H1 (cell line): Measurements from ENCODE around the gene PDE8B. TPM values are rescaled to one million over a fixed set of nuclear protein-coding genes. Genes with fewer than 3 reads are reported as not detected.

Source experiments
- CTCF ChIA-PET: fragments of 300-600 bp; sonication (Branson Sonifier 250); formaldehyde crosslinking; loops from one replicate; lab custom pipeline; 2021; ENCODE audit not compliant: partially characterized antibody; lab: Charles Lee
- POLR2A ChIA-PET: fragments of 300-600 bp; sonication (Branson Sonifier 250); formaldehyde crosslinking; loops from one replicate; lab custom pipeline; 2021; ENCODE audit warnings: inconsistent platforms; ENCODE audit not compliant: partially characterized antibody; lab: Charles Lee
- DNase-seq, 2 experiments: peaks; one replicate each; pipeline versions ENCODE4 v3.0.0 to v3.0.0-alpha.2; 2010 to 2022; ENCODE audit warnings: low spot score in 2 of 2, low read depth in 1 of 2, mixed read lengths in 1 of 2
- FAIRE-seq: peaks from 2 replicates; lab custom pipeline; 2011; peaks lifted over from hg19 to GRCh38; lab: Jason Lieb, UNC
- H2AFZ ChIP-seq: 2 replicates; pipeline ENCODE4 v1.8.1; 2012; ENCODE audit warnings: low read length, inconsistent platforms
- H2AK5ac ChIP-seq: 2 replicates; pipeline ENCODE4 v1.6.1; 2013; ENCODE audit warnings: low read depth, low read length
- H2BK120ac ChIP-seq: replicated peaks from 2 replicates; pipeline ENCODE3; 2013; ENCODE audit warnings: low read depth, low read length, inconsistent platforms
- H2BK12ac ChIP-seq: 2 replicates; pipeline ENCODE4 v1.6.1; 2013; ENCODE audit warnings: low read depth, low read length
- H2BK15ac ChIP-seq: 2 replicates; pipeline ENCODE4 v1.6.1; 2013; ENCODE audit warnings: low read length
- H2BK20ac ChIP-seq: 2 replicates; pipeline ENCODE4 v1.6.1; 2013; ENCODE audit warnings: low read length
- H2BK5ac ChIP-seq: 2 replicates; pipeline ENCODE4 v1.6.1; 2013; ENCODE audit warnings: low read depth, low read length
- H3K14ac ChIP-seq: 2 replicates; pipeline ENCODE4 v1.6.1; 2013; ENCODE audit warnings: inconsistent platforms; ENCODE audit not compliant: insufficient read length
- H3K18ac ChIP-seq: 2 replicates; pipeline ENCODE4 v1.6.1; 2013; ENCODE audit warnings: low read length; ENCODE audit errors: extremely low read depth
- H3K23ac ChIP-seq: 2 replicates; pipeline ENCODE4 v1.6.1; 2013; ENCODE audit warnings: inconsistent platforms; ENCODE audit not compliant: insufficient read length
- H3K23me2 ChIP-seq: 2 replicates; pipeline ENCODE4 v1.6.1; 2013; ENCODE audit warnings: low read depth, low read length
- H3K27ac ChIP-seq: 2 replicates; pipeline ENCODE4 v1.6.1; 2011; ENCODE audit warnings: low read depth, low read length, inconsistent platforms
- H3K27me3 ChIP-seq, 4 experiments: replicated peaks in 1 of 4; 1 replicate in 1 of 4; 2 replicates in 3 of 4; pipeline versions ENCODE4 v1.6.1 to v1.8.1; 2011 to 2013; ENCODE audit warnings: low read length in 3 of 4, mild to moderate bottlenecking in 3 of 4, inconsistent platforms in 2 of 4, mixed read lengths in 2 of 4, moderate library complexity in 1 of 4; ENCODE audit not compliant: control insufficient read depth in 3 of 4, insufficient read depth in 3 of 4; ENCODE audit errors: extremely low read depth in 1 of 4
- H3K36me3 ChIP-seq, 4 experiments: 2 replicates each; pipeline versions ENCODE4 v1.6.1 to v1.8.1; 2011 to 2013; ENCODE audit warnings: mild to moderate bottlenecking in 4 of 4, low read length in 3 of 4, moderate library complexity in 2 of 4, control low read depth in 1 of 4, inconsistent platforms in 1 of 4; ENCODE audit not compliant: insufficient read depth in 4 of 4, control insufficient read depth in 2 of 4
- H3K4ac ChIP-seq: replicated peaks from 2 replicates; pipeline ENCODE3; 2013; ENCODE audit warnings: low read length, low read depth, mixed read lengths, inconsistent platforms; ENCODE audit not compliant: insufficient read length
- H3K4me1 ChIP-seq, 4 experiments: replicated peaks in 1 of 4; 1 replicate in 1 of 4; 2 replicates in 3 of 4; pipeline versions ENCODE4 v1.6.1 to v1.8.1; 2011 to 2013; ENCODE audit warnings: low read length in 3 of 4, inconsistent platforms in 2 of 4, mixed read lengths in 1 of 4; ENCODE audit not compliant: insufficient read depth in 4 of 4, control insufficient read depth in 3 of 4
- H3K4me2 ChIP-seq, 2 experiments: 2 replicates each; pipeline versions ENCODE4 v1.6.1 to v1.8.1; 2011 to 2013; ENCODE audit warnings: low read depth in 2 of 2, low read length in 2 of 2, control low read depth in 1 of 2, inconsistent platforms in 1 of 2, mild to moderate bottlenecking in 1 of 2; ENCODE audit not compliant: insufficient read depth in 1 of 2
- H3K4me3 ChIP-seq, 4 experiments: fragments of 200-600, 300-600 bp in 1 of 4; sonication (generic), shearing (Covaris generic), sonication (Bioruptor Twin) in 1 of 4; 2 replicates each; pipeline versions ENCODE4 v1.5.1 to v1.8.1; 2011 to 2016; ENCODE audit warnings: low read length in 4 of 4, low read depth in 3 of 4, control low read depth in 2 of 4, inconsistent platforms in 2 of 4, mild to moderate bottlenecking in 2 of 4, mixed read lengths in 1 of 4, moderate library complexity in 1 of 4; ENCODE audit not compliant: insufficient read depth in 2 of 4; ENCODE audit errors: extremely low read depth in 1 of 4
- H3K56ac ChIP-seq: replicated peaks from 2 replicates; pipeline ENCODE3; 2013; ENCODE audit warnings: low read depth, mild to moderate bottlenecking, mixed read lengths, low read length, inconsistent platforms; ENCODE audit not compliant: insufficient read length
- H3K79me1 ChIP-seq: 2 replicates; pipeline ENCODE4 v1.6.1; 2013; ENCODE audit warnings: low read depth, low read length, control low read depth
- H3K79me2 ChIP-seq, 2 experiments: 2 replicates each; pipeline versions ENCODE4 v1.6.1 to v1.8.1; 2012 to 2013; ENCODE audit warnings: low read length in 2 of 2, mild to moderate bottlenecking in 2 of 2, inconsistent platforms in 1 of 2; ENCODE audit not compliant: insufficient read depth in 2 of 2, control insufficient read depth in 1 of 2
- H3K9ac ChIP-seq, 4 experiments: replicated peaks in 1 of 4; 1 replicate in 1 of 4; 2 replicates in 3 of 4; pipeline versions ENCODE4 v1.6.1 to v1.8.1; 2011 to 2013; ENCODE audit warnings: low read depth in 3 of 4, low read length in 3 of 4, control low read depth in 2 of 4, mild to moderate bottlenecking in 2 of 4, moderate library complexity in 2 of 4, inconsistent platforms in 1 of 4; ENCODE audit errors: extremely low read depth in 1 of 4
- H3K9me3 ChIP-seq, 2 experiments: 2 replicates each; pipeline versions ENCODE4 v1.6.1 to v1.8.1; 2012 to 2013; ENCODE audit warnings: mild to moderate bottlenecking in 2 of 2, moderate library complexity in 2 of 2, control low read depth in 1 of 2, inconsistent platforms in 1 of 2, low read depth in 1 of 2, low read length in 1 of 2, mixed read lengths in 1 of 2; ENCODE audit not compliant: insufficient read depth in 2 of 2
- H4K20me1 ChIP-seq, 2 experiments: replicated peaks in 1 of 2; 2 replicates each; pipeline versions ENCODE3 to v1.8.1; 2011 to 2013; ENCODE audit warnings: inconsistent platforms in 2 of 2, low read length in 2 of 2, mild to moderate bottlenecking in 1 of 2; ENCODE audit not compliant: insufficient read depth in 2 of 2, control insufficient read depth in 1 of 2
- H4K5ac ChIP-seq: 2 replicates; pipeline ENCODE4 v1.6.1; 2013; ENCODE audit warnings: low read length, low read depth, mixed read lengths, inconsistent platforms; ENCODE audit not compliant: insufficient read length
- H4K8ac ChIP-seq: 2 replicates; pipeline ENCODE4 v1.8.0; 2013; ENCODE audit warnings: mild to moderate bottlenecking, moderate library complexity, low read length, inconsistent platforms; ENCODE audit not compliant: insufficient read depth; ENCODE audit errors: extremely low read depth
- H4K91ac ChIP-seq: replicated peaks from 2 replicates; pipeline ENCODE3; 2013; ENCODE audit warnings: low read length, mixed read lengths, inconsistent platforms; ENCODE audit not compliant: insufficient read length
- WGBS, 2 experiments: shearing (Covaris generic) in 1 of 2; methylation state at CpG; one replicate each; pipeline versions ENCODE4 v1.1.6 to v1.1.7; 2013 to 2015; ENCODE audit warnings: low lambda C conversion rate in 2 of 2, mixed read lengths in 2 of 2, inconsistent platforms in 1 of 2, low coverage in 1 of 2, missing lambda C conversion rate in 1 of 2; ENCODE audit not compliant: insufficient replicate concordance in 2 of 2, insufficient coverage in 1 of 2, insufficient read length in 1 of 2; ENCODE audit errors: extremely low coverage in 1 of 2, missing lambda C conversion rate in 1 of 2; 5-methylcytosine and 5-hydroxymethylcytosine counted together
- polyA plus RNA-seq, 7 experiments: library from polyadenylated mRNA; depleted of rRNA in 3 of 7; stranded (reverse) in 5 of 7; unstranded in 2 of 7; fragments of >200 nt in 5 of 7; fragments of 200-250 nt in 2 of 7; gene quantifications; 1 replicate in 5 of 7; 2 replicates in 1 of 7; 4 replicates in 1 of 7; pipeline versions ENCODE4 v1.2.1 to v1.2.3, GENCODE V29; 2011 to 2013; ENCODE audit warnings: missing spikeins in 2 of 7, mixed read lengths in 2 of 7
- total RNA-seq: library from RNA; stranded (reverse); fragmentation: NEBNext Ultra II Directional; extraction: Animal tissue kit (Norgen Biotek cat#: 25700); gene quantifications from 2 replicates; pipeline ENCODE4 v1.2.1, GENCODE V29; 2021
- TF ChIP-seq, protein P1 (sequence below): IDR thresholded peaks from 2 replicates; pipeline ENCODE4 v1.6.1; 2011; ENCODE audit warnings: low read depth, mild to moderate bottlenecking, low read length; ENCODE audit not compliant: insufficient read depth

The PDE8B gene
- total and polyA plus RNA-seq, 2 of the 8 experiments (the other 6 are each of a cell fraction or from before 2014, with no cell fraction given): 0.32 to 1.1 TPM

GRCh38 chr5:77449277-77449676 is 238.8 kb downstream of the PDE8B start:
- no peak overlapping the region for H3K4me3 ChIP-seq
- WGBS, 2 experiments: 90% methylated on average over 1 of the region's 1 CpG; no CpG with 5 or more reads in 1 of the 2 experiments
- H3K18ac ChIP-seq: no peak overlapping the region
- peaks cover 0 to 19% (median 9%) of the 10 kb centered on the region in 4 experiments; a peak in 6 of 8 replicates for H3K36me3 ChIP-seq
- no peak overlapping the region for H3K56ac ChIP-seq
- H2AK5ac ChIP-seq: no peak overlapping the region
- H3K9me3 ChIP-seq: no peaks in the 10 kb centered on the region
- DNase-seq (no peak), FAIRE-seq (no peak)
- H3K23me2 ChIP-seq: no peaks in the 10 kb centered on the region
- H3K9ac ChIP-seq: no peak overlapping the region
- H2BK120ac ChIP-seq: no peak overlapping the region
- H4K5ac ChIP-seq: no peak overlapping the region
- H2AFZ ChIP-seq: no peak overlapping the region
- H3K27ac ChIP-seq: no peak overlapping the region
- H3K79me2 ChIP-seq: no peaks in the 10 kb centered on the region
- H3K79me1 ChIP-seq: no peaks in the 10 kb centered on the region
- no peak overlapping the region for H4K8ac ChIP-seq
- no peaks in the 10 kb centered on the region for H3K4me1 ChIP-seq
- TF ChIP-seq, protein P1, sequence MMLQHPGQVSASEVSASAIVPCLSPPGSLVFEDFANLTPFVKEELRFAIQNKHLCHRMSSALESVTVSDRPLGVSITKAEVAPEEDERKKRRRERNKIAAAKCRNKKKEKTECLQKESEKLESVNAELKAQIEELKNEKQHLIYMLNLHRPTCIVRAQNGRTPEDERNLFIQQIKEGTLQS: no peak
- no peak overlapping the region for H2BK5ac ChIP-seq
- CTCF ChIA-PET: interaction anchor here (0.6 kb wide), 2 partner anchors 314 to 917 kb away, joined by 3 to 4 read pairs; no protein-coding TSS in a partner anchor
- H2BK12ac ChIP-seq: no peak overlapping the region
- no peak overlapping the region for H4K91ac ChIP-seq
- no peak overlapping the region for H3K23ac ChIP-seq
- peaks cover 0 to 1% of the 10 kb centered on the region in 2 experiments for H4K20me1 ChIP-seq
- no peak overlapping the region for H2BK15ac ChIP-seq
- no peak overlapping the region for H3K14ac ChIP-seq
- H3K4me2 ChIP-seq: no peak overlapping the region
- H2BK20ac ChIP-seq: no peak overlapping the region
- no peaks in the 10 kb centered on the region for H3K27me3 ChIP-seq
- H3K4ac ChIP-seq: no peak overlapping the region
- POLR2A ChIA-PET: no interaction called here
